ENCODE data around the gene FBXL7. TPM values are rescaled to one million over a fixed set of nuclear protein-coding genes. Genes with fewer than 3 reads are reported as not detected.

The FBXL7 gene
- total and polyA plus RNA-seq, 4 donors, result 0.24 to 1.4 (median 1.2) TPM

DNA sequence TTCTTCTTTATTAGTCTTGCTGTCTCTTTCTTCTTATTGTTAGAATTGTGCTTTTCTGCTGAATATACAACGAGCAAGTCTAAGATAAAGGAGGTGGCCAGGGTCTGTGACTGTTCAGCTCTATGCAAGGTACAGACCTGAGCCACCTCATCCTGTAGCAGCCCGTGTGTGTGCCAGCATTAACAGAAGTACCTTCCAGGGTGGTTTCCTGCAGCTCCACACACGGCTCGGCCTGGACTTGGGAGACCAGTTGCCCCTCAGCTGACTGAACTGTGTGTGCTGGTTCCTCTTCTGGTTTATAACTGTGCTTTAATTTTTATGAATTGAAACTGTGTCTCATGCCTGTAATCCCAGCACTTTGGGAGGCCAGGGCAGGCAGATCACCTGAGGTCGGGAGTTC, 70.5 kb downstream of the FBXL7 start:
- Histone ChIP-seq H3K9me3 (ENCODE audit: control insufficient read depth in 4 of 4, low read length in 3 of 4) (no peaks in the 10 kb centered on the region), H3K9ac (ENCODE audit: low read depth in 1 of 2, low read length in 2 of 2) (no peak overlapping the region), H3K36me3 (ENCODE audit: control insufficient read depth in 4 of 4, insufficient read depth in 3 of 4, low read depth in 1 of 4, low read length in 3 of 4) (no peaks in the 10 kb centered on the region), H3K27me3 (ENCODE audit: control insufficient read depth in 4 of 4, insufficient read depth in 4 of 4, low read length in 3 of 4) (no peaks in the 10 kb centered on the region), H3K4me1 (ENCODE audit: control insufficient read depth in 4 of 4, insufficient read depth in 4 of 4, low read length in 3 of 4) (no peaks in the 10 kb centered on the region), H3K27ac (ENCODE audit: low read depth in 1 of 2, low read length in 2 of 2) (no peak overlapping the region), H3K4me3 (ENCODE audit: low read depth in 1 of 3, low read length in 3 of 3) (no peak overlapping the region)
- no peak for TF ChIP-seq GABPA (IDR thresholded peaks at IDR 0.05 in 1 of 2, conservative IDR thresholded peaks at IDR 0.05 in 1 of 2)
- TF ChIP-seq, protein P1, sequence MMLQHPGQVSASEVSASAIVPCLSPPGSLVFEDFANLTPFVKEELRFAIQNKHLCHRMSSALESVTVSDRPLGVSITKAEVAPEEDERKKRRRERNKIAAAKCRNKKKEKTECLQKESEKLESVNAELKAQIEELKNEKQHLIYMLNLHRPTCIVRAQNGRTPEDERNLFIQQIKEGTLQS (IDR thresholded peaks at IDR 0.05), result no peak
- TF ChIP-seq HNF4G (IDR thresholded peaks at IDR 0.05), result no peak
- TF ChIP-seq TAF1 (conservative IDR thresholded peaks at IDR 0.05), result no peak
- TF ChIP-seq, protein P2, sequence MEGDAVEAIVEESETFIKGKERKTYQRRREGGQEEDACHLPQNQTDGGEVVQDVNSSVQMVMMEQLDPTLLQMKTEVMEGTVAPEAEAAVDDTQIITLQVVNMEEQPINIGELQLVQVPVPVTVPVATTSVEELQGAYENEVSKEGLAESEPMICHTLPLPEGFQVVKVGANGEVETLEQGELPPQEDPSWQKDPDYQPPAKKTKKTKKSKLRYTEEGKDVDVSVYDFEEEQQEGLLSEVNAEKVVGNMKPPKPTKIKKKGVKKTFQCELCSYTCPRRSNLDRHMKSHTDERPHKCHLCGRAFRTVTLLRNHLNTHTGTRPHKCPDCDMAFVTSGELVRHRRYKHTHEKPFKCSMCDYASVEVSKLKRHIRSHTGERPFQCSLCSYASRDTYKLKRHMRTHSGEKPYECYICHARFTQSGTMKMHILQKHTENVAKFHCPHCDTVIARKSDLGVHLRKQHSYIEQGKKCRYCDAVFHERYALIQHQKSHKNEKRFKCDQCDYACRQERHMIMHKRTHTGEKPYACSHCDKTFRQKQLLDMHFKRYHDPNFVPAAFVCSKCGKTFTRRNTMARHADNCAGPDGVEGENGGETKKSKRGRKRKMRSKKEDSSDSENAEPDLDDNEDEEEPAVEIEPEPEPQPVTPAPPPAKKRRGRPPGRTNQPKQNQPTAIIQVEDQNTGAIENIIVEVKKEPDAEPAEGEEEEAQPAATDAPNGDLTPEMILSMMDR (IDR thresholded peaks at IDR 0.05; ENCODE audit: low read depth, low read length, missing input control), result no peak
- TF ChIP-seq RXRA (IDR thresholded peaks at IDR 0.05), result no peak
- TF ChIP-seq RAD21 (IDR thresholded peaks at IDR 0.05), result no peak
- TF ChIP-seq EGR1 (IDR thresholded peaks at IDR 0.05; ENCODE audit: low read depth in 2 of 2), result no peak
- no peak for TF ChIP-seq YY1 (IDR thresholded peaks at IDR 0.05)
- no peak for TF ChIP-seq NR2F2 (IDR thresholded peaks at IDR 0.05)
- no peak for TF ChIP-seq JUND (IDR thresholded peaks at IDR 0.05)
- TF ChIP-seq HNF4A (conservative IDR thresholded peaks at IDR 0.05), result no peak
- TF ChIP-seq, protein P3, sequence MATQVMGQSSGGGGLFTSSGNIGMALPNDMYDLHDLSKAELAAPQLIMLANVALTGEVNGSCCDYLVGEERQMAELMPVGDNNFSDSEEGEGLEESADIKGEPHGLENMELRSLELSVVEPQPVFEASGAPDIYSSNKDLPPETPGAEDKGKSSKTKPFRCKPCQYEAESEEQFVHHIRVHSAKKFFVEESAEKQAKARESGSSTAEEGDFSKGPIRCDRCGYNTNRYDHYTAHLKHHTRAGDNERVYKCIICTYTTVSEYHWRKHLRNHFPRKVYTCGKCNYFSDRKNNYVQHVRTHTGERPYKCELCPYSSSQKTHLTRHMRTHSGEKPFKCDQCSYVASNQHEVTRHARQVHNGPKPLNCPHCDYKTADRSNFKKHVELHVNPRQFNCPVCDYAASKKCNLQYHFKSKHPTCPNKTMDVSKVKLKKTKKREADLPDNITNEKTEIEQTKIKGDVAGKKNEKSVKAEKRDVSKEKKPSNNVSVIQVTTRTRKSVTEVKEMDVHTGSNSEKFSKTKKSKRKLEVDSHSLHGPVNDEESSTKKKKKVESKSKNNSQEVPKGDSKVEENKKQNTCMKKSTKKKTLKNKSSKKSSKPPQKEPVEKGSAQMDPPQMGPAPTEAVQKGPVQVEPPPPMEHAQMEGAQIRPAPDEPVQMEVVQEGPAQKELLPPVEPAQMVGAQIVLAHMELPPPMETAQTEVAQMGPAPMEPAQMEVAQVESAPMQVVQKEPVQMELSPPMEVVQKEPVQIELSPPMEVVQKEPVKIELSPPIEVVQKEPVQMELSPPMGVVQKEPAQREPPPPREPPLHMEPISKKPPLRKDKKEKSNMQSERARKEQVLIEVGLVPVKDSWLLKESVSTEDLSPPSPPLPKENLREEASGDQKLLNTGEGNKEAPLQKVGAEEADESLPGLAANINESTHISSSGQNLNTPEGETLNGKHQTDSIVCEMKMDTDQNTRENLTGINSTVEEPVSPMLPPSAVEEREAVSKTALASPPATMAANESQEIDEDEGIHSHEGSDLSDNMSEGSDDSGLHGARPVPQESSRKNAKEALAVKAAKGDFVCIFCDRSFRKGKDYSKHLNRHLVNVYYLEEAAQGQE (IDR thresholded peaks at IDR 0.05), result no peak
- TF ChIP-seq, protein P4, sequence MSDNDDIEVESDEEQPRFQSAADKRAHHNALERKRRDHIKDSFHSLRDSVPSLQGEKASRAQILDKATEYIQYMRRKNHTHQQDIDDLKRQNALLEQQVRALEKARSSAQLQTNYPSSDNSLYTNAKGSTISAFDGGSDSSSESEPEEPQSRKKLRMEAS (IDR thresholded peaks at IDR 0.05), result no peak
- no peak for TF ChIP-seq SP1 (IDR thresholded peaks at IDR 0.05)
- no peak for TF ChIP-seq FOXA2 (IDR thresholded peaks at IDR 0.05)
- TF ChIP-seq FOXA1 (IDR thresholded peaks at IDR 0.05), result no peak
- WGBS, result 82% methylated on average over 5 of the region's 5 CpGs
- DNase-seq (ENCODE audit: low spot score), result no peak

DNA sequence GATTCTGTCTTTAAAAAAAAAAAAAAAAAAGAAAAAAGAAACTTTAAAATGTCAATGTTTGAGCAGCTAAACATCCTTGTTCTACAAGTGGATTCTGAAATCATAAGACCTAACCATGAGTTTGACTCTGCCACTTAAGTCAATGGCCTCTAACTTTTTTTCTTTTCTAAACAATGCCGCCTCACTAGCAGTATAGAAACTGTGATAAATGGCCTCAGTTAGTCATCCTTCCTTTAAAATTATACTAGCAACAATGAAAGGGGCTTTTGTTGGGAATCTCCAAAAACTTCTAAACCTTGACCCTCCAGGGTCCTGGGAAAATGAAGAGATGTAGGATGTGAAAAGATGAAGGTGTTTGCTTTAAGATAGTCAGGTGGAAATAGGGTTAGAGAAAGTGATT, 71.1 kb downstream of the FBXL7 start:
- no peak overlapping the region for H3K4me3 ChIP-seq (ENCODE audit: low read depth in 1 of 3, low read length in 3 of 3)
- H3K27me3 ChIP-seq (ENCODE audit: control insufficient read depth in 4 of 4, insufficient read depth in 4 of 4, low read length in 3 of 4), result no peaks in the 10 kb centered on the region
- no peak for TF ChIP-seq GABPA (IDR thresholded peaks at IDR 0.05 in 1 of 2, conservative IDR thresholded peaks at IDR 0.05 in 1 of 2)
- no peak for TF ChIP-seq SP1 (IDR thresholded peaks at IDR 0.05)
- TF ChIP-seq YY1 (IDR thresholded peaks at IDR 0.05), result no peak
- TF ChIP-seq NR2F2 (IDR thresholded peaks at IDR 0.05), result no peak
- no peak for TF ChIP-seq RAD21 (IDR thresholded peaks at IDR 0.05)
- no peaks in the 10 kb centered on the region for H3K36me3 ChIP-seq (ENCODE audit: control insufficient read depth in 4 of 4, insufficient read depth in 3 of 4, low read depth in 1 of 4, low read length in 3 of 4)
- WGBS, result 78% methylated on average over 1 of the region's 1 CpG
- H3K9ac ChIP-seq (ENCODE audit: low read depth in 1 of 2, low read length in 2 of 2), result no peak overlapping the region
- H3K9me3 ChIP-seq (ENCODE audit: control insufficient read depth in 4 of 4, low read length in 3 of 4), result no peaks in the 10 kb centered on the region
- no peak for DNase-seq (ENCODE audit: low spot score)
- no peak overlapping the region for H3K27ac ChIP-seq (ENCODE audit: low read depth in 1 of 2, low read length in 2 of 2)
- H3K4me1 ChIP-seq (ENCODE audit: control insufficient read depth in 4 of 4, insufficient read depth in 4 of 4, low read length in 3 of 4), result no peaks in the 10 kb centered on the region

All from liver (tissue), 9 donors.